ENCODE results near the gene MSMP.

MSMP gene

GRCh38 chr9:35793461-35793860 is 39.4 kb upstream of the MSMP start:
- TF ChIP-seq CTCF (IDR thresholded peaks at IDR 0.05; ENCODE audit: low read depth, low read length) = no peak
- H3K4me3 ChIP-seq (ENCODE audit: low read depth, low read length) = peak overlapping the region; percentile 29

- peak overlapping the region; percentile 29 for H3K4me3 ChIP-seq (ENCODE audit: low read depth, low read length)
- no peak for TF ChIP-seq CTCF (IDR thresholded peaks at IDR 0.05; ENCODE audit: low read depth, low read length)
Measured at GRCh38 chr9:35792826-35793225, 38.8 kb upstream of the MSMP start.

GRCh38 chr9:35792024-35792813 is 38.1 kb upstream of the MSMP start:
- no peak for TF ChIP-seq CTCF (IDR thresholded peaks at IDR 0.05; ENCODE audit: low read depth, low read length)
- H3K4me3 ChIP-seq (ENCODE audit: low read depth, low read length) = peak overlapping the region; percentile 58

- peak within 1 kb of the TSS; percentile 58 for H3K4me3 ChIP-seq (ENCODE audit: low read depth, low read length)
- no peak for TF ChIP-seq CTCF (IDR thresholded peaks at IDR 0.05; ENCODE audit: low read depth, low read length)
Measured at GRCh38 chr9:35791297-35791921, 37.3 kb upstream of the MSMP start, which contains the start of gene NPR2. Gene NPR2, plus strand, starts transcription at chr9:35791591. Its CDS starts 818 bp downstream, at chr9:35792409.

GRCh38 chr9:35790385-35791296 is 36.6 kb upstream of the MSMP start:
- no peak overlapping the region for H3K4me3 ChIP-seq (ENCODE audit: low read depth, low read length)
- peak; percentile 79 for TF ChIP-seq CTCF (IDR thresholded peaks at IDR 0.05; ENCODE audit: low read depth, low read length)

- no peak overlapping the region for H3K4me3 ChIP-seq (ENCODE audit: low read depth, low read length)
- TF ChIP-seq CTCF (IDR thresholded peaks at IDR 0.05; ENCODE audit: low read depth, low read length) = no peak
Measured at GRCh38 chr9:35790025-35790384, 35.9 kb upstream of the MSMP start.

All from WI38 (cell line).